Neural cell (in vitro differentiated cells): Measurements from ENCODE around the gene GAB2. TPM values are rescaled to one million over a fixed set of nuclear protein-coding genes. Genes with fewer than 3 reads are reported as not detected.

Source experiments
- H2AFZ ChIP-seq: fragments of 200-600, 300-800 bp; sonication (generic), shearing (Covaris generic); 2 replicates; pipeline ENCODE4 v1.6.0; 2014; ENCODE audit warnings: low read depth, mild to moderate bottlenecking, antibody characterized with exemption, low read length, moderate library complexity
- H3F3A ChIP-seq: fragments of 200-600 bp; shearing (Covaris generic); 2 replicates; pipeline ENCODE4 v1.6.1; 2016; ENCODE audit warnings: mild to moderate bottlenecking, moderate library complexity, mixed read lengths, antibody characterized with exemption, low read length; ENCODE audit not compliant: insufficient read depth, poor library complexity, severe bottlenecking
- H3K27ac ChIP-seq: fragments of 200-600, 300-800 bp; sonication (generic), shearing (Covaris generic); 2 replicates; pipeline ENCODE4 v1.5.1; 2014; ENCODE audit warnings: mild to moderate bottlenecking, low read length, moderate library complexity
- H3K27me3 ChIP-seq: fragments of 300-800, 200-600 bp; sonication (generic), shearing (Covaris generic); 2 replicates; pipeline ENCODE4 v1.6.0; 2014; ENCODE audit warnings: mild to moderate bottlenecking, low read depth, low read length, moderate library complexity; ENCODE audit not compliant: insufficient read depth
- H3K36me3 ChIP-seq: fragments of 300-800, 200-600 bp; sonication (generic), shearing (Covaris generic); 2 replicates; pipeline ENCODE4 v1.5.1; 2014; ENCODE audit warnings: mild to moderate bottlenecking, antibody characterized with exemption, low read length, moderate library complexity; ENCODE audit not compliant: insufficient read depth
- H3K4me2 ChIP-seq: fragments of 300-800, 200-600 bp; sonication (generic), shearing (Covaris generic); 2 replicates; pipeline ENCODE4 v1.6.0; 2014; ENCODE audit warnings: mild to moderate bottlenecking, low read length
- H3K4me3 ChIP-seq: fragments of 300-800, 200-600 bp; sonication (generic), shearing (Covaris generic); 2 replicates; pipeline ENCODE4 v1.5.1; 2014; ENCODE audit warnings: mild to moderate bottlenecking, low read length, moderate library complexity
- H3K79me2 ChIP-seq: fragments of 200-600 bp; shearing (Covaris generic); replicated peaks from 2 replicates; pipeline ENCODE4 v1.6.0; 2014; ENCODE audit warnings: mild to moderate bottlenecking, low read length, moderate library complexity; ENCODE audit not compliant: insufficient read depth
- H3K9ac ChIP-seq: fragments of 300-800, 200-600 bp; sonication (generic), shearing (Covaris generic); 2 replicates; pipeline ENCODE4 v1.6.1; 2016; ENCODE audit warnings: mild to moderate bottlenecking, low read length, mixed read lengths
- H3K9me2 ChIP-seq: fragments of 200-600 bp; shearing (Covaris generic); 2 replicates; pipeline ENCODE4 v1.6.1; 2016; ENCODE audit warnings: mild to moderate bottlenecking, low read length, mixed read lengths; ENCODE audit not compliant: insufficient read depth
- H3K9me3 ChIP-seq: fragments of 200-600, 300-800 bp; sonication (generic), shearing (Covaris generic); 2 replicates; pipeline ENCODE4 v1.6.1; 2016; ENCODE audit warnings: mild to moderate bottlenecking, mixed run types, low read length, moderate library complexity, mixed read lengths
- H4K20me1 ChIP-seq: fragments of 200-600 bp; shearing (Covaris generic); 2 replicates; pipeline ENCODE4 v1.6.1; 2016; ENCODE audit warnings: mild to moderate bottlenecking, mixed run types; ENCODE audit not compliant: insufficient read depth
- CTCF ChIP-seq: fragments of 450-650 bp; IDR thresholded peaks from 2 replicates; pipeline ENCODE4 v1.5.1; 2014; ENCODE audit warnings: antibody characterized with exemption, mild to moderate bottlenecking, moderate library complexity; ENCODE audit not compliant: poor library complexity, severe bottlenecking
- EP300 ChIP-seq: fragments of 450-650 bp; conservative IDR thresholded peaks from 2 replicates; pipeline ENCODE4 v1.6.1; 2014; ENCODE audit warnings: antibody characterized with exemption, mild to moderate bottlenecking, moderate library complexity; ENCODE audit not compliant: poor library complexity, severe bottlenecking
- EZH2 ChIP-seq: fragments of 200-600, 300-800 bp; shearing (Covaris generic), sonication (generic); IDR thresholded peaks from 2 replicates; pipeline ENCODE4 v1.6.1; 2014; ENCODE audit warnings: antibody characterized with exemption, low read length, borderline replicate concordance, mild to moderate bottlenecking; ENCODE audit not compliant: insufficient read depth, poor library complexity, severe bottlenecking
- MXI1 ChIP-seq: fragments of 450-650 bp; conservative IDR thresholded peaks from 2 replicates; pipeline ENCODE4 v1.6.1; 2014; ENCODE audit warnings: antibody characterized with exemption, mild to moderate bottlenecking; ENCODE audit not compliant: poor library complexity, severe bottlenecking
- POLR2AphosphoS5 ChIP-seq: IDR thresholded peaks from 2 replicates; pipeline ENCODE4 v1.6.1; 2012
- RAD21 ChIP-seq: fragments of 450-650 bp; conservative IDR thresholded peaks from 2 replicates; pipeline ENCODE4 v1.6.1; 2014; ENCODE audit warnings: antibody characterized with exemption, mild to moderate bottlenecking, moderate library complexity
- REST ChIP-seq: IDR thresholded peaks from 2 replicates; pipeline ENCODE4 v1.6.1; 2012; ENCODE audit warnings: borderline replicate concordance
- SMC3 ChIP-seq: fragments of 450-650 bp; conservative IDR thresholded peaks from 2 replicates; pipeline ENCODE4 v1.6.1; 2014; ENCODE audit warnings: antibody characterized with exemption, mild to moderate bottlenecking, moderate library complexity; ENCODE audit not compliant: poor library complexity
- TAF1 ChIP-seq: IDR thresholded peaks from 2 replicates; pipeline ENCODE4 v1.6.1; 2012; ENCODE audit warnings: low read depth
- polyA plus RNA-seq: library from polyadenylated mRNA; depleted of rRNA; stranded (reverse); fragments of >200 nt; gene quantifications from 2 replicates; pipeline ENCODE4 v1.2.3, GENCODE V29; 2014

Gene GAB2
- polyA plus RNA-seq, 1 donor from 2014 or later: 21.9 TPM

GRCh38 chr11:78408619-78409018, 9.0 kb downstream of the GAB2 start:
- H4K20me1 ChIP-seq: no peaks in the 10 kb centered on the region
- H3K79me2 ChIP-seq: peaks cover 90% of the 10 kb centered on the region
- no peaks in the 10 kb centered on the region for H3K36me3 ChIP-seq
- no peaks in the 10 kb centered on the region for H3K9me2 ChIP-seq
- H3F3A ChIP-seq: no peaks in the 10 kb centered on the region
- no peak overlapping the region for H3K4me3 ChIP-seq
- peaks cover 4% of the 10 kb centered on the region for H3K9me3 ChIP-seq
- H3K4me2 ChIP-seq: no peak overlapping the region
- H2AFZ ChIP-seq: no peak overlapping the region
- no peak overlapping the region for H3K9ac ChIP-seq
- no peak overlapping the region for H3K27ac ChIP-seq
- no peak for TF ChIP-seq RAD21
- TF ChIP-seq TAF1: no peak
- no peak for TF ChIP-seq CTCF
- TF ChIP-seq EP300: no peak
- TF ChIP-seq EZH2: no peak
- TF ChIP-seq REST: no peak
- TF ChIP-seq SMC3: no peak
- TF ChIP-seq POLR2AphosphoS5: no peak
- TF ChIP-seq MXI1: no peak
- H3K27me3 ChIP-seq: no peaks in the 10 kb centered on the region

- H3K79me2 ChIP-seq: peaks cover 78% of the 10 kb centered on the region
- H3K27me3 ChIP-seq: no peaks in the 10 kb centered on the region
- no peak overlapping the region for H3K27ac ChIP-seq
- no peaks in the 10 kb centered on the region for H3K36me3 ChIP-seq
- H3F3A ChIP-seq: no peaks in the 10 kb centered on the region
- no peak for TF ChIP-seq CTCF
- no peak for TF ChIP-seq EZH2
- TF ChIP-seq MXI1: no peak
- TF ChIP-seq POLR2AphosphoS5: no peak
- TF ChIP-seq EP300: no peak
- TF ChIP-seq RAD21: no peak
- no peak for TF ChIP-seq TAF1
- no peak for TF ChIP-seq SMC3
- no peak for TF ChIP-seq REST
- H3K9ac ChIP-seq: no peak overlapping the region
- H4K20me1 ChIP-seq: no peaks in the 10 kb centered on the region
- H3K9me2 ChIP-seq: no peaks in the 10 kb centered on the region
- H3K4me2 ChIP-seq: no peak overlapping the region
- H2AFZ ChIP-seq: no peak overlapping the region
- no peak overlapping the region for H3K4me3 ChIP-seq
- H3K9me3 ChIP-seq: peaks cover 4% of the 10 kb centered on the region
Measured at GRCh38 chr11:78406568-78407196, 10.9 kb downstream of the GAB2 start.
